GM12878 (cell line): ENCODE measurements around the gene NT5M. TPM values are rescaled to one million over a fixed set of nuclear protein-coding genes. Genes with fewer than 3 reads are reported as not detected.

Experiments
- ATAC-seq: fragments of 200-7000 bp; cut with Tn5 transposase; 3 replicates; pipeline ENCODE4 v1.9.1; 2020; ENCODE audit warnings: mild to moderate bottlenecking, moderate library complexity
- BruUV-seq: library from RNA; stranded (reverse); fragments of 400-500 nt; replicated peaks from 2 replicates; lab custom pipeline; 2021; lab: Mats Ljungman, UMichigan
- CTCF ChIA-PET: fragments of 300-600 bp; sonication (Branson Sonifier 250); formaldehyde crosslinking; extraction: SDS; loops from one replicate; lab custom pipeline; 2021; ENCODE audit warnings: inconsistent platforms; lab: Yijun Ruan, JAX
- POLR2A ChIA-PET: fragments of 350-600 bp; formaldehyde crosslinking; extraction: SDS; loops from one replicate; lab custom pipeline; 2021; ENCODE audit warnings: inconsistent platforms; lab: Charles Lee
- RAD21 ChIA-PET: fragments of 300-600 bp; sonication (Branson Sonifier 250); formaldehyde crosslinking; loops from one replicate; lab custom pipeline; 2023; ENCODE audit warnings: antibody characterized with exemption; ENCODE audit not compliant: unreplicated experiment; lab: Charles Lee
- SMC1A ChIA-PET: fragments of 300-600 bp; sonication (Branson Sonifier 250); formaldehyde crosslinking; loops from one replicate; lab custom pipeline; 2023; ENCODE audit not compliant: unreplicated experiment, uncharacterized antibody; lab: Charles Lee
- DNase-seq: peaks from one replicate; pipeline ENCODE4 v3.0.0-alpha.2; 2011; ENCODE audit warnings: low read depth, low spot score
- FAIRE-seq: peaks from 3 replicates; lab custom pipeline; 2011; peaks lifted over from hg19 to GRCh38; lab: Jason Lieb, UNC
- H2AFZ ChIP-seq: 2 replicates; pipeline ENCODE4 v1.6.0; 2011; ENCODE audit warnings: low read depth, low read length, control low read depth; ENCODE audit not compliant: control insufficient read depth
- H3K27ac ChIP-seq: 2 replicates; pipeline ENCODE4 v1.5.1; 2011; ENCODE audit warnings: control low read depth; ENCODE audit not compliant: control insufficient read depth, insufficient read depth
- H3K27me3 ChIP-seq, 2 experiments: replicated peaks in 1 of 2; 2 replicates each; pipeline versions ENCODE4 v1.6.0 to v1.6.1; 2011; ENCODE audit warnings: low read length in 1 of 2; ENCODE audit not compliant: control insufficient read depth in 2 of 2, insufficient read depth in 2 of 2
- H3K36me3 ChIP-seq, 2 experiments: 2 replicates each; pipeline ENCODE4 v1.5.1; 2011; ENCODE audit warnings: low read length in 1 of 2; ENCODE audit not compliant: control insufficient read depth in 2 of 2, insufficient read depth in 2 of 2
- H3K4me1 ChIP-seq: 2 replicates; pipeline ENCODE4 v1.6.1; 2011; ENCODE audit warnings: mild to moderate bottlenecking, low read length, moderate library complexity, mixed read lengths; ENCODE audit not compliant: control insufficient read depth, insufficient read depth
- H3K4me2 ChIP-seq: 2 replicates; pipeline ENCODE4 v1.6.0; 2011; ENCODE audit warnings: control low read depth; ENCODE audit not compliant: control insufficient read depth, insufficient read depth
- H3K4me3 ChIP-seq: fragments of 200-600 bp; sonication (generic); 2 replicates; pipeline ENCODE4 v1.5.1; 2016
- H3K79me2 ChIP-seq: 2 replicates; pipeline ENCODE4 v1.6.0; 2011; ENCODE audit warnings: low read length; ENCODE audit not compliant: control insufficient read depth, insufficient read depth
- H3K9ac ChIP-seq: 2 replicates; pipeline ENCODE4 v1.8.0; 2011; ENCODE audit warnings: low read length, control low read depth, mixed read lengths; ENCODE audit not compliant: control insufficient read depth, insufficient read depth
- H3K9me3 ChIP-seq: replicated peaks from 3 replicates; pipeline ENCODE4 v1.5.1; 2011; ENCODE audit warnings: mild to moderate bottlenecking, low read length; ENCODE audit not compliant: control insufficient read depth, insufficient read depth
- H4K20me1 ChIP-seq: 2 replicates; pipeline ENCODE4 v1.6.0; 2011; ENCODE audit not compliant: control insufficient read depth, insufficient read depth
- BHLHE40 ChIP-seq, 2 experiments: fragments of 450-650 bp in 1 of 2; IDR thresholded peaks; 2 replicates each; pipeline ENCODE4 v1.6.1; 2011 to 2017; ENCODE audit warnings: low read depth in 2 of 2, borderline replicate concordance in 1 of 2, improper control_type of control experiment in 1 of 2, low read length in 1 of 2, mild to moderate bottlenecking in 1 of 2
- BRCA1 ChIP-seq: IDR thresholded peaks from 2 replicates; pipeline ENCODE4 v1.6.1; 2011; ENCODE audit warnings: low read depth, low read length, improper control_type of control experiment
- CBFB ChIP-seq: IDR thresholded peaks from 2 replicates; pipeline ENCODE4 v1.6.1; 2016; ENCODE audit warnings: antibody characterized with exemption, low read depth
- CEBPB ChIP-seq, 2 experiments: fragments of 150-350 bp in 1 of 2; IDR thresholded peaks; 2 replicates each; pipeline ENCODE4 v1.6.1; 2012 to 2014; ENCODE audit warnings: low read depth in 2 of 2, low read length in 2 of 2, borderline replicate concordance in 1 of 2, inconsistent platforms in 1 of 2
- CHD2 ChIP-seq: IDR thresholded peaks from 2 replicates; pipeline ENCODE4 v1.6.1; 2011; ENCODE audit warnings: low read depth, low read length, improper control_type of control experiment, borderline replicate concordance
- CREM ChIP-seq: IDR thresholded peaks from 2 replicates; pipeline ENCODE4 v1.6.1; 2014; ENCODE audit warnings: antibody characterized with exemption, low read depth
- KAT2A ChIP-seq: conservative IDR thresholded peaks from 2 replicates; pipeline ENCODE4 v1.6.1; 2011; ENCODE audit warnings: low read depth, low read length; ENCODE audit not compliant: control insufficient read depth
- MXI1 ChIP-seq: fragments of 150-350 bp; IDR thresholded peaks from 2 replicates; pipeline ENCODE4 v1.6.1; 2011; ENCODE audit warnings: low read depth, mild to moderate bottlenecking, inconsistent platforms, low read length, improper control_type of control experiment
- PAX5 ChIP-seq: IDR thresholded peaks from 2 replicates; pipeline ENCODE4 v1.6.1; 2011; ENCODE audit warnings: low read depth, low read length, borderline replicate concordance
- PBX3 ChIP-seq: IDR thresholded peaks from 2 replicates; pipeline ENCODE4 v1.6.1; 2011; ENCODE audit warnings: mild to moderate bottlenecking, low read depth, low read length, moderate library complexity; ENCODE audit not compliant: insufficient replicate concordance
- RAD21 ChIP-seq: IDR thresholded peaks from 2 replicates; pipeline ENCODE4 v1.6.1; 2011; ENCODE audit warnings: mild to moderate bottlenecking, low read depth, low read length, moderate library complexity; ENCODE audit not compliant: insufficient read depth
- SKIL ChIP-seq: fragments of 450-650 bp; IDR thresholded peaks from 2 replicates; pipeline ENCODE4 v1.6.1; 2017; ENCODE audit warnings: mild to moderate bottlenecking, low read depth, inconsistent platforms; ENCODE audit not compliant: poor library complexity, severe bottlenecking
- TCF12 ChIP-seq: IDR thresholded peaks from 2 replicates; pipeline ENCODE4 v1.6.1; 2011; ENCODE audit warnings: low read depth, mild to moderate bottlenecking, low read length
- ZBED1 ChIP-seq: IDR thresholded peaks from 2 replicates; pipeline ENCODE4 v1.6.1; 2016; ENCODE audit warnings: borderline replicate concordance
- WGBS: methylation state at CpG from one replicate; pipeline ENCODE4 v1.1.6; 2016; ENCODE audit warnings: low lambda C conversion rate; ENCODE audit not compliant: insufficient replicate concordance, insufficient coverage; ENCODE audit errors: missing lambda C conversion rate; 5-methylcytosine and 5-hydroxymethylcytosine counted together
- in situ Hi-C: fragments of 300-500 bp; cut with MboI; formaldehyde crosslinking; loops from 9 replicates; pipeline ENCODE4 v1.14.3; 2018; ENCODE audit warnings: mixed read lengths
- intact Hi-C: fragments of 100-400 bp; cut with micrococcal nuclease; formaldehyde crosslinking; loops from one replicate; pipeline ENCODE4 v1.14.2; 2022; ENCODE audit not compliant: unreplicated experiment
- polyA plus RNA-seq, 11 experiments: library from polyadenylated mRNA; depleted of rRNA in 4 of 11; unstranded in 6 of 11; stranded (reverse) in 5 of 11; fragments of >200 nt; fragmentation: Nextera tagmentation in 4 of 11; fragmentation: Illumina TruSeq in 1 of 11; extraction: Ambion mirVana in 4 of 11; extraction: Trizol in 1 of 11; gene quantifications; 1 replicate in 1 of 11; 2 replicates in 10 of 11; pipeline versions ENCODE4 v1.2.1 to v1.2.3, GENCODE V29; 2011 to 2016; ENCODE audit warnings: inconsistent platforms in 2 of 11, missing spikeins in 2 of 11, low read depth in 1 of 11
- total RNA-seq, 4 experiments: library from RNA; depleted of rRNA in 3 of 4; stranded (reverse); fragments of >200 nt in 3 of 4; fragmentation: Illumina TruSeq in 1 of 4; extraction: Trizol in 1 of 4; gene quantifications; 2 replicates each; pipeline versions ENCODE4 v1.2.1 to v1.2.3, GENCODE V29; 2013 to 2021

The NT5M gene
- total and polyA plus RNA-seq, 10 of the 15 experiments (the other 5 are each of a cell fraction or from before 2014, with no cell fraction given): 0.18 to 14.1 (median 2.9) TPM

- 42% methylated on average over 23 of the region's 23 CpGs for WGBS
Observed at GRCh38 chr17:17366941-17367875, 64.0 kb downstream of the NT5M start.

GRCh38 chr17:17367931-17368330 lies 64.8 kb downstream of the NT5M start:
- H3K79me2 ChIP-seq: no peaks in the 10 kb centered on the region
- no peak for ATAC-seq
- ChIA-PET POLR2A (no interaction called here), SMC1A (no interaction called here), RAD21 (no interaction called here), CTCF (interaction anchor here (1.9 kb wide), 1 partner anchor 14 kb away, joined by 6 read pairs; no protein-coding TSS in a partner anchor)
- no peaks in the 10 kb centered on the region for H4K20me1 ChIP-seq
- no TSS peak for BruUV-seq
- no peak overlapping the region for H3K4me3 ChIP-seq
- no peak overlapping the region for H2AFZ ChIP-seq
- H3K9ac ChIP-seq: no peak overlapping the region
- DNase-seq: no peak
- no peaks in the 10 kb centered on the region for H3K36me3 ChIP-seq
- no peak for FAIRE-seq
- peaks cover 0 to 2% of the 10 kb centered on the region in 2 experiments; a peak in 3 of 4 replicates for H3K27me3 ChIP-seq
- in situ Hi-C loops: no loop called here
- no peaks in the 10 kb centered on the region for H3K9me3 ChIP-seq
- 39% methylated on average over 5 of the region's 5 CpGs for WGBS
- no peak overlapping the region for H3K27ac ChIP-seq
- H3K4me2 ChIP-seq: no peak overlapping the region
- H3K4me1 ChIP-seq: no peaks in the 10 kb centered on the region; the same call in 1 of the 2 replicates
- intact Hi-C loops: no loop called here
- TF ChIP-seq MXI1 (no peak), BRCA1 (no peak), KAT2A (no peak), SKIL (no peak), PBX3 (no peak), ZBED1 (no peak), BHLHE40 (IDR thresholded peaks at IDR 0.05; ENCODE audit: borderline replicate concordance in 1 of 2, low read depth in 2 of 2, low read length in 1 of 2) (no peak)

More at GRCh38 chr17:17366941-17367875, 64.0 kb downstream of the NT5M start:
- ChIA-PET SMC1A (interaction anchor here (1.0 to 1.3 kb wide), 4 partner anchors 14 to 274 kb away, joined by 3 to 4 read pairs (median 3); no protein-coding TSS in a partner anchor), CTCF (interaction anchor here (1.2 to 1.9 kb wide), 2 partner anchors 13 to 275 kb away, joined by 4 to 6 read pairs; no protein-coding TSS in a partner anchor), POLR2A (no interaction called here), RAD21 (no interaction called here)
- no peak overlapping the region for H2AFZ ChIP-seq
- FAIRE-seq: no peak
- intact Hi-C loops (no loop called here), in situ Hi-C loops (no loop called here)
- no peak for DNase-seq
- H4K20me1 ChIP-seq: no peaks in the 10 kb centered on the region
- no peaks in the 10 kb centered on the region for H3K36me3 ChIP-seq
- BruUV-seq: no TSS peak
- no peaks in the 10 kb centered on the region; the same call in 1 of the 2 replicates for H3K4me1 ChIP-seq
- no peaks in the 10 kb centered on the region for H3K79me2 ChIP-seq
- no peak overlapping the region for H3K4me3 ChIP-seq
- ATAC-seq: no peak
- H3K9me3 ChIP-seq: no peaks in the 10 kb centered on the region
- TF ChIP-seq CEBPB (IDR thresholded peaks at IDR 0.05; ENCODE audit: borderline replicate concordance in 1 of 2, low read depth in 2 of 2, low read length in 2 of 2): no peak
- no peak for TF ChIP-seq RAD21
- TF ChIP-seq PAX5: no peak
- no peak for TF ChIP-seq CREM
- TF ChIP-seq CHD2: no peak
- TF ChIP-seq TCF12: no peak
- TF ChIP-seq CBFB: no peak
- H3K27ac ChIP-seq: no peak overlapping the region
- H3K9ac ChIP-seq: no peak overlapping the region
- H3K4me2 ChIP-seq: no peak overlapping the region
- peaks cover 0 to 2% of the 10 kb centered on the region in 2 experiments; a peak in 3 of 4 replicates for H3K27me3 ChIP-seq
